ENCODE measurements around the gene UACA. TPM values are rescaled to one million over a fixed set of nuclear protein-coding genes. Genes with fewer than 3 reads are reported as not detected.

The UACA gene
- total and polyA plus RNA-seq, 2 of the 8 experiments (the other 6 are each of a cell fraction or from before 2014, with no cell fraction given) = 28.6 to 38.9 TPM

DNA sequence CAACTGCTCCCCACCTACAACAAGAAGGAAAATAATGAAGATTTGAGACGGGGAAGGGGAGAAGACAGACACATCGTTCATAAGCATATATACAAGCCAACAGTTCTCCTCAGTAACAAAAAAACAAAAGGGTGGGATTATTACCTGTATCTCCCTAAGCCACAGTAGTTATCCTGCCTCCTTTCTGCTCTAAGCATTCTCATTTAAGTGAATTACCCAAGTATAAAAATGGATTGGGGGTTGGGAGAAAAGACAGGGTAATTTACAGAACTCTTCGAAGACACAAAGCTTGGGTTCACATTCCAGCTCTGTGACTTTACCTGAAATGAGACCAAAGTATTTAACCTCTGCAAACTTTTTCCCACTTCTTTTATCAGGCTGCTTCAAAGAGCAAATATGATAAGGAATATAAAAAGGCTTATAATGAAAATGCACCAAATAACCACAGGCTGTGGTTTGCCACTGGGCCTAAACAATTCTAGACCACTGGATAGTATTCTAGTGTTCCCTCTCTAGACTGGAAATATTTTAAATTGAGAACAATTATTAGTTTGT is 64.4 kb downstream of the UACA start (continued):
- TF ChIP-seq EZH2 (IDR thresholded peaks at IDR 0.05; ENCODE audit: low read depth, low read length, severe bottlenecking) (no peak), TBP (IDR thresholded peaks at IDR 0.05; ENCODE audit: low read depth, low read length) (no peak), SP1 (IDR thresholded peaks at IDR 0.05; ENCODE audit: low read depth, low read length) (no peak)
